ENCODE data around the gene BHMT. TPM values are rescaled to one million over a fixed set of nuclear protein-coding genes. Genes with fewer than 3 reads are reported as not detected.

BHMT gene
- total RNA-seq, 2 donors from 2014 or later: 0.81 to 1.3 TPM

DNA sequence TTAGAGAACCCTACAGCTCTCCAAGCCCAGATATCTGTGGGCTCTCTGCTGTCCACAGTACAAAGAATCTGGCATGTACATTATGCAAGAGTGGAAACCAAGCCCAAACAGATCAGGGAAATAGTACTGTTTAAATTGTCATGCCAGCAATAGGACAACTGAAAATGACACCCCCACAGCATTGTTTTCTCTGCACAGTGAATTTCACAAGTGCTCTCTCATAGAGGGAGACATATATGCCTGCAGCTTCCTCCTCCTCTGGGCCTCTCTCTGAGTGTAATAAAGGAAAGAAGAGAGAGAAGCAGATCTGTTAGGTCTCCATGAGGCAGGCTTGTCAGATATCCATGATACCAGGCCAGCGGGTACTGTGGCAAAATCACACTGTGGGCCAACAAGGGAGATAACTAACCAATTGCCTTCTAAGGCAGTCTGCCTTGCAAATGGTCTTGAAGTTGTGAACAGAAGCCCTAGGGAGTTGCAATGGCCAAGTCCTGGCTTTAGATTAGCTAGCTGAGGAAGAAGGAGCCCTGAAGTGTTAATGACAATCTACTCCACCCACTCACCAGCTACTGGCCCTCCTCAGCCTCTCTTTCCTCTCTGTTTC is 69.9 kb downstream of the BHMT start:
- peaks cover 13% of the 10 kb centered on the region for H3K4me1 ChIP-seq (ENCODE audit: control insufficient read depth, insufficient read depth, low read length)
- 20 to 50% methylated on average over 1 of the region's 1 CpG for WGBS, 2 experiments (ENCODE audit: insufficient coverage in 1 of 2, insufficient read length in 1 of 2)
- no peaks in the 10 kb centered on the region for H3K36me3 Mint-ChIP-seq (ENCODE audit: low read depth)
- no peaks in the 10 kb centered on the region for H3K9me3 ChIP-seq (ENCODE audit: control insufficient read depth, low read length)
- peaks cover 17% of the 10 kb centered on the region for H3K4me1 Mint-ChIP-seq
- H3K27ac Mint-ChIP-seq: peak overlapping the region; percentile 57
- H3K9me3 Mint-ChIP-seq: no peaks in the 10 kb centered on the region
- H3K4me3 ChIP-seq (ENCODE audit: low read length): no peak overlapping the region
- peak; percentile 77 for DNase-seq
- no peak overlapping the region for H3K27ac ChIP-seq (ENCODE audit: low read depth, low read length)
- no peak overlapping the region for H3K4me3 Mint-ChIP-seq
- H3K27me3 ChIP-seq (ENCODE audit: control insufficient read depth, insufficient read depth, low read length, poor library complexity, severe bottlenecking): no peaks in the 10 kb centered on the region
- H3K9ac ChIP-seq (ENCODE audit: extremely low read depth, low read length, poor library complexity, severe bottlenecking): no peak overlapping the region
- H3K36me3 ChIP-seq (ENCODE audit: control insufficient read depth, insufficient read depth, low read length): no peaks in the 10 kb centered on the region
- TF ChIP-seq, protein P1, sequence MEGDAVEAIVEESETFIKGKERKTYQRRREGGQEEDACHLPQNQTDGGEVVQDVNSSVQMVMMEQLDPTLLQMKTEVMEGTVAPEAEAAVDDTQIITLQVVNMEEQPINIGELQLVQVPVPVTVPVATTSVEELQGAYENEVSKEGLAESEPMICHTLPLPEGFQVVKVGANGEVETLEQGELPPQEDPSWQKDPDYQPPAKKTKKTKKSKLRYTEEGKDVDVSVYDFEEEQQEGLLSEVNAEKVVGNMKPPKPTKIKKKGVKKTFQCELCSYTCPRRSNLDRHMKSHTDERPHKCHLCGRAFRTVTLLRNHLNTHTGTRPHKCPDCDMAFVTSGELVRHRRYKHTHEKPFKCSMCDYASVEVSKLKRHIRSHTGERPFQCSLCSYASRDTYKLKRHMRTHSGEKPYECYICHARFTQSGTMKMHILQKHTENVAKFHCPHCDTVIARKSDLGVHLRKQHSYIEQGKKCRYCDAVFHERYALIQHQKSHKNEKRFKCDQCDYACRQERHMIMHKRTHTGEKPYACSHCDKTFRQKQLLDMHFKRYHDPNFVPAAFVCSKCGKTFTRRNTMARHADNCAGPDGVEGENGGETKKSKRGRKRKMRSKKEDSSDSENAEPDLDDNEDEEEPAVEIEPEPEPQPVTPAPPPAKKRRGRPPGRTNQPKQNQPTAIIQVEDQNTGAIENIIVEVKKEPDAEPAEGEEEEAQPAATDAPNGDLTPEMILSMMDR (conservative IDR thresholded peaks at IDR 0.05): no peak
- H3K27me3 Mint-ChIP-seq (ENCODE audit: insufficient read depth): no peaks in the 10 kb centered on the region

Other genes with a start within 250 kb of the BHMT start
- 10 to 100 TPM; 28.1 TPM for gene ARSB, start 126.5 kb upstream of the BHMT start, total RNA-seq
- gene DMGDH, start 42.1 kb upstream of the BHMT start, total RNA-seq: 1 to 10 TPM in 1 of 2 donors, under 1 TPM in 1; 0.73 to 4.7 TPM
- under 1 TPM in 1 of 2 donors, not detected in 1; 0.46 TPM for gene BHMT2, start 42.0 kb upstream of the BHMT start, total RNA-seq
- gene JMY, start 124.3 kb downstream of the BHMT start, total RNA-seq: 10 to 100 TPM; 19.4 to 20.8 TPM